Measurements from ENCODE around the gene NUP54.

NUP54 gene

DNA sequence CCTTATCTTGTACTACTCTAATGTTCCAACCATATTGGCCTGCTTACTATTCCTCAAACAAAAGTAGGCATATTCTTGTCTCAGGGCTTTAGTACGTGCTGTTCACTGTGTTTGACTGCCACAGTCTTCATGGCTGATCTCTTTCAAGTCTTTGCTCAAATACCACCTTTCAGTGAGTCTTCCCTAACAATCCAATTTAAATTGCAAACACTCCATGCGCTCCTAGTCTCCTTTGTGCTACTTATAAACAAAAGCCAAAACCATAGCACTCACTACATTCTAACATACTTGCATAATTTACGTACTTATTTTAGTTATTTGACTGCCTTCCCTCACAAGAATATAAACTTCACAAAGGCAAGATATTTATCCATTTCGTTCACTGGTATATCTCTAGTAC lies 75.4 kb downstream of the NUP54 start:
- DNase-seq (ENCODE audit: low spot score), result no peak

DNA sequence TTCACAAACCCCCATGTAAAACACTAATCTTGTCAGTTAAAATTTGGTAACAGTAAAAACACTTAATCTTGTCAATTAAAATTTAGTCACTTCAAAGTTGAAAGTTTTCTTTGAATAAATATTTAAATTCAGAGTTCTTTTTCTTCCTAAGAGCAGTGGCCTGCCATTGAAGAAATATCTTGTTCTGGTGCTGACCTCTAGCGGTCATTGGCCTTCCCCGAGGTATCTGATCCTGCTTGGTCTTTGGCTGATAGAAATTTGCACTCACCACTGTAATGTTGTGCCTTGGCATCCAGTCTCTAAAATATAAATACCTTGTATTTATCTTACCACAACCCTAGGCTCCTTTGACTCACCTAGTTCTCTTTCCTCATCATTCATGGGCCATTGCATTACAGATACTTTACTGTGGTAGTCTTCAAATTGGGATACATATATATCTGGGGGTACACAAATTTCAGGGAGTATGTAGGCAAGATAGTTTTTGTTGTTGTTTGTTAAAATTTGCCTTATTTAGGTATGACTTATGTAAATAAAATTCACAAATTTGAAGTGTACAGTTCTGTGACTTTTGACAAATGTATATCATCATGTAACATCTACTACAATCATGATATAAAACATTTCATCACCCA lies 80.4 kb downstream of the NUP54 start:
- peak; percentile 82 for DNase-seq (ENCODE audit: low spot score)

DNA sequence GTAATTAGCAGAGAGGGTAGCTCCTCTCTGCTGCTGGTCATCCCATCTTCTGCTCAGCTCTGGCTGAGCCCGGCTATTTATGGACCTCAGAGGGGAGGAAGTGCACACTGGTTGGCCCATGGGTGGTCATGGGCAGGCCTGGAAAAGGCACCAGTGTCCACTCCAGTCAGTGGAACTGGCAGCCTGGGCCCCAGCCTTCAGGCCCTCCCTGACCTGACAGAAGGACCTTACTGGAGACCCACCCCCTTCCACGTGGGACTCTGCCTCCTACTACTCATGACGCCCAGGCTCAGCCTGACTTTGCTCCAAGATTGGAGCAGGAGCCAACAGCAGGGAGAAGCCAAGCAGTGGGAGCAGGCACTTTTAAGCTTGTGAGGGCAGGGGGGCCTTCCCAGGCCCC lies 81.7 kb downstream of the NUP54 start:
- no peak for DNase-seq (ENCODE audit: low spot score)

All from AG08395 (cell line).